Heart left ventricle (tissue), 16 donors: Measurements from ENCODE around the gene CHAF1A. TPM values are rescaled to one million over a fixed set of nuclear protein-coding genes. Genes with fewer than 3 reads are reported as not detected.

ENCODE experiments used
- ATAC-seq, 4 donors: fragments of 200-7000 bp; cut with Tn5 transposase; one replicate each; pipeline ENCODE4 v1.9.1; 2020 to 2022; ENCODE audit warnings: moderate library complexity in 4 of 4, mild to moderate bottlenecking in 3 of 4, moderate number of reproducible peaks in 1 of 4
- DNase-seq, 5 donors: peaks; one replicate each; pipeline ENCODE4 v3.0.0-alpha.2; 2020
- H3K27ac ChIP-seq, 12 donors: fragments of 200-600 bp; sonication (generic) in 4 of 12; one replicate each; pipeline versions ENCODE4 v1.5.0 to v1.8.0; 2016 to 2022; ENCODE audit warnings: mild to moderate bottlenecking in 2 of 12
- H3K27me3 ChIP-seq, 9 donors: fragments of 200-600 bp; sonication (generic) in 2 of 9; one replicate each; pipeline versions ENCODE4 v1.5.1 to v1.8.0; 2016 to 2022; ENCODE audit warnings: mild to moderate bottlenecking in 3 of 9
- H3K36me3 ChIP-seq, 9 donors: fragments of 200-600 bp; sonication (generic) in 2 of 9; one replicate each; pipeline versions ENCODE4 v1.5.0 to v1.8.0; 2018 to 2022; ENCODE audit warnings: mild to moderate bottlenecking in 2 of 9
- H3K4me1 ChIP-seq, 12 donors: fragments of 200-600 bp; sonication (generic) in 4 of 12; one replicate each; pipeline versions ENCODE4 v1.5.0 to v1.8.0; 2016 to 2022; ENCODE audit warnings: mild to moderate bottlenecking in 3 of 12
- H3K4me3 ChIP-seq, 12 donors: fragments of 200-600 bp; sonication (generic) in 4 of 12; one replicate each; pipeline versions ENCODE4 v1.5.0 to v1.8.0; 2017 to 2022; ENCODE audit warnings: mild to moderate bottlenecking in 9 of 12, moderate library complexity in 4 of 12
- H3K9me3 ChIP-seq, 12 donors: fragments of 200-600 bp; sonication (generic) in 4 of 12; one replicate each; pipeline versions ENCODE4 v1.5.0 to v1.8.0; 2016 to 2022; ENCODE audit warnings: mild to moderate bottlenecking in 1 of 12
- CTCF ChIP-seq, 12 donors: fragments of 200-600 bp; sonication (generic) in 4 of 12; IDR thresholded peaks; one replicate each; pipeline versions ENCODE4 v1.5.0 to v1.8.0; 2018 to 2022; ENCODE audit warnings: antibody characterized with exemption in 12 of 12, mild to moderate bottlenecking in 5 of 12
- POLR2A ChIP-seq, 2 donors: fragments of 450-650 bp; IDR thresholded peaks; one replicate each; pipeline ENCODE4 v1.6.1; 2017; ENCODE audit warnings: antibody characterized with exemption in 2 of 2, mild to moderate bottlenecking in 2 of 2, moderate library complexity in 2 of 2
- WGBS, 4 donors: extraction: QIAGEN DNeasy Blood & Tissue Kit in 2 of 4; methylation state at CpG; one replicate each; pipeline versions ENCODE4 v1.1.5 to v1.1.7; 2013 to 2018; 5-methylcytosine and 5-hydroxymethylcytosine counted together
- intact Hi-C, 10 donors: fragments of 100-400 bp; cut with DNase I; formaldehyde crosslinking; loops; one replicate each; pipeline versions ENCODE4 v1.11.1 to v1.14.2; 2022
- polyA plus RNA-seq, 2 donors: library from polyadenylated mRNA; stranded (reverse); fragments of 200-250 nt; gene quantifications; one replicate each; pipeline ENCODE4 v1.2.3, GENCODE V29; 2013
- total RNA-seq, 9 donors: library from RNA; depleted of rRNA in 2 of 9; stranded (reverse); fragments of >200 nt in 2 of 9; fragmentation: NEBNext Ultra II Directional in 3 of 9; extraction: Animal tissue kit (Norgen Biotek cat#: 25700) in 3 of 9; gene quantifications; one replicate each; pipeline versions ENCODE4 v1.1.0 to v1.2.4, GENCODE V29; 2016 to 2023
- donor health status: ischemic (EF 13 %, LVEDD 7.1; RV severe dilation, severe dysfunction).
- donor health status: healthy with polysubstance abuse.
- donor health status: DM: no; HTN: yes; CAD: no.
- donor health status: DM: no; HTN: no; CAD: no.
- donor health status: ischemic (EF 25% LVEDD 6.9; RV normal size, moderate dysfunction).
- donor health status: ischemic (EF 25% LVEDD 5.7; RV mildly dilated, moderate dysfunction).
- donor health status: healthy.
- donor health status: DM: yes; HTN: yes; CAD: no.
- donor health status: ischemic (EF 35%, LVEDD 5.7; RV mildly dilated, moderate dysfunction).
- donor health status: nonischemic (EF 11% LVEDD 7.7; RV severe dilation, severe dysfunction).
- donor health status: DM: yes; HTN: yes; CAD: no.
- donor health status: PGD.
- donor health status: ischemic (EF 29% LVEDD 5.4; RV normal size, mild dysfunction).
- donor health status: nonischemic (EF 23%, LVEDD 6.1; RV moderate dilation, normal function).

Gene CHAF1A
- total and polyA plus RNA-seq, 11 donors: 2.9 to 10.7 (median 5.5) TPM

GRCh38 chr19:4455719-4456475 is 53.5 kb downstream of the CHAF1A start:
- peak overlapping the region in 11 of 12 donors; percentile 8 to 96 (median 85) for H3K27ac ChIP-seq
- peak overlapping the region in 9 of 12 donors; percentile 63 to 96 (median 71) for H3K4me3 ChIP-seq
- peaks cover 0 to 33% (median 20%) of the 10 kb centered on the region in 12 donors for H3K4me1 ChIP-seq
- ATAC-seq: peak in 3 of 4 donors; percentile 38 to 68 (median 58)
- WGBS, 4 donors: 35 to 43% (median 38%) methylated on average over 15 of the region's 15 CpGs
- H3K9me3 ChIP-seq: no peaks in the 10 kb centered on the region
- no peaks in the 10 kb centered on the region for H3K27me3 ChIP-seq
- peak in 4 of 5 donors; percentile 66 to 83 (median 72) for DNase-seq
- intact Hi-C loops: loop anchor here in 2 of 10 donors (2.0 to 10.0 kb wide), 3 partner anchors 51 to 511 kb away; partner anchors contain the start of genes SH3GL1 (in 2 of the 2), CHAF1A (in 1 of the 2) and KDM4B (in 1 of the 2)
- H3K36me3 ChIP-seq: peaks cover 0 to 41% (median 33%) of the 10 kb centered on the region in 9 donors
- TF ChIP-seq POLR2A (IDR thresholded peaks at IDR 0.05) (no peak), CTCF (IDR thresholded peaks at IDR 0.05) (peak in 1 of 12 donors; percentile 10)

- intact Hi-C loops: loop anchor here in 2 of 10 donors (2.0 to 10.0 kb wide), 3 partner anchors 52 to 511 kb away; partner anchors contain the start of genes SH3GL1 (in 2 of the 2), CHAF1A (in 1 of the 2) and KDM4B (in 1 of the 2)
- peak in 1 of 5 donors; percentile 42 for DNase-seq
- 3 to 8% (median 6%) methylated on average over 9 of the region's 9 CpGs for WGBS, 4 donors
- TF ChIP-seq POLR2A (IDR thresholded peaks at IDR 0.05) (no peak), CTCF (IDR thresholded peaks at IDR 0.05) (no peak)
- H3K27ac ChIP-seq: peak overlapping the region in 11 of 12 donors; percentile 30 to 96 (median 89)
- peak overlapping the region; percentile 53 to 96 (median 70) for H3K4me3 ChIP-seq
- H3K36me3 ChIP-seq: peaks cover 0 to 35% (median 27%) of the 10 kb centered on the region in 9 donors
- H3K27me3 ChIP-seq: no peaks in the 10 kb centered on the region
- H3K9me3 ChIP-seq: no peaks in the 10 kb centered on the region
- ATAC-seq: peak in 3 of 4 donors; percentile 4 to 30 (median 13)
- H3K4me1 ChIP-seq: peaks cover 0 to 33% (median 20%) of the 10 kb centered on the region in 12 donors
These were observed 54.0 kb downstream of the CHAF1A start for GRCh38 chr19:4456476-4456842.

GRCh38 chr19:4456843-4457653 is 54.6 kb downstream of the CHAF1A start:
- DNase-seq (peak in 3 of 5 donors; percentile 56 to 70 (median 59)), ATAC-seq (peak in 3 of 4 donors; percentile 6 to 54 (median 22))
- Histone ChIP-seq H3K27ac (peak overlapping the region; percentile 30 to 96 (median 89)), H3K4me1 (peaks cover 0 to 33% (median 20%) of the 10 kb centered on the region in 12 donors), H3K36me3 (peaks cover 0 to 30% (median 22%) of the 10 kb centered on the region in 9 donors), H3K4me3 (peak overlapping the region; percentile 53 to 96 (median 70)), H3K9me3 (no peaks in the 10 kb centered on the region), H3K27me3 (no peaks in the 10 kb centered on the region)
- 1 to 3% (median 2%) methylated on average over 30 to 51 of the region's 53 CpGs for WGBS, 4 donors
- intact Hi-C loops: loop anchor here in 3 of 10 donors (1.0 to 10.0 kb wide), 4 partner anchors 14 to 510 kb away; partner anchors contain the start of genes SH3GL1 (in 2 of the 3), CHAF1A (in 1 of the 3) and KDM4B (in 1 of the 3)
- no peak for TF ChIP-seq CTCF (IDR thresholded peaks at IDR 0.05)
- no peak for TF ChIP-seq POLR2A (IDR thresholded peaks at IDR 0.05)
